ENCODE measurements around the gene TM9SF2. TPM values are rescaled to one million over a fixed set of nuclear protein-coding genes. Genes with fewer than 3 reads are reported as not detected.

The TM9SF2 gene
- total RNA-seq, 1 experiment from 2014 or later: 84.6 TPM

DNA sequence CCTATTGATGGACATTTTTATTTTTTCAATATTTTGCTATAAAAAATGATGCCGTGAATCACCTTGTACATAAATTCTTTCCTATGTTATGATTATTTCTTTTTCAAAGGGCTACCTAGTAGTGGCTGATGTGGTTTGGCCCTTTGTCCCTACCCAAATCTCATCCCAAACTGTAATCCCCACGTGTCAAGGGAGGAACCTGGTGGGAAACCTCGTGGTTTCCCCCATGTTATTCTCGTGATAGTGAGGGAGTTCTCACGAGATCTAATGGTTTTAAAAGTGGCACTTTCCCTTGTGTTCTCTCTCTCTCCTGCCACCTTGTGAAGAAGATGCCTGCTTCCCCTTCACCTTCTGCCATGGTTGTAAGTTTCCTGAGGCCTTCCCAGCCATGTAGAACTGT is 94.9 kb downstream of the TM9SF2 start:
- H3K9me2 ChIP-seq (replicated peaks; ENCODE audit: low read length): no peaks in the 10 kb centered on the region
- H3K79me2 ChIP-seq (ENCODE audit: low read length): no peaks in the 10 kb centered on the region
- H3K27ac ChIP-seq (ENCODE audit: low read length): no peak overlapping the region
- H2AFZ ChIP-seq (ENCODE audit: low read length): no peak overlapping the region
- DNase-seq (no peak), ATAC-seq (no peak)
- no peak overlapping the region for H3K4me3 ChIP-seq (ENCODE audit: low read length)
- no peaks in the 10 kb centered on the region for H3K9me3 ChIP-seq (ENCODE audit: low read length)
- no peak overlapping the region for H3K9ac ChIP-seq (ENCODE audit: low read length)
- no peaks in the 10 kb centered on the region for H3K36me3 ChIP-seq (ENCODE audit: low read depth, low read length)
- H3F3A ChIP-seq (ENCODE audit: low read length, unreplicated experiment): no peaks in the 10 kb centered on the region
- intact Hi-C loops (cut with micrococcal nuclease): no loop called here
- ChIA-PET POLR2A (ENCODE audit: unreplicated experiment) (no interaction called here), CTCF (no interaction called here)
- TF ChIP-seq, protein P1, sequence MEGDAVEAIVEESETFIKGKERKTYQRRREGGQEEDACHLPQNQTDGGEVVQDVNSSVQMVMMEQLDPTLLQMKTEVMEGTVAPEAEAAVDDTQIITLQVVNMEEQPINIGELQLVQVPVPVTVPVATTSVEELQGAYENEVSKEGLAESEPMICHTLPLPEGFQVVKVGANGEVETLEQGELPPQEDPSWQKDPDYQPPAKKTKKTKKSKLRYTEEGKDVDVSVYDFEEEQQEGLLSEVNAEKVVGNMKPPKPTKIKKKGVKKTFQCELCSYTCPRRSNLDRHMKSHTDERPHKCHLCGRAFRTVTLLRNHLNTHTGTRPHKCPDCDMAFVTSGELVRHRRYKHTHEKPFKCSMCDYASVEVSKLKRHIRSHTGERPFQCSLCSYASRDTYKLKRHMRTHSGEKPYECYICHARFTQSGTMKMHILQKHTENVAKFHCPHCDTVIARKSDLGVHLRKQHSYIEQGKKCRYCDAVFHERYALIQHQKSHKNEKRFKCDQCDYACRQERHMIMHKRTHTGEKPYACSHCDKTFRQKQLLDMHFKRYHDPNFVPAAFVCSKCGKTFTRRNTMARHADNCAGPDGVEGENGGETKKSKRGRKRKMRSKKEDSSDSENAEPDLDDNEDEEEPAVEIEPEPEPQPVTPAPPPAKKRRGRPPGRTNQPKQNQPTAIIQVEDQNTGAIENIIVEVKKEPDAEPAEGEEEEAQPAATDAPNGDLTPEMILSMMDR (conservative IDR thresholded peaks at IDR 0.05; ENCODE audit: low read depth, low read length): no peak
- TF ChIP-seq EZH2 (IDR thresholded peaks at IDR 0.05; ENCODE audit: low read length, unreplicated experiment): no peak
- TF ChIP-seq EZH2phosphoT487 (IDR thresholded peaks at IDR 0.05; ENCODE audit: borderline replicate concordance, low read length): no peak
- no peaks in the 10 kb centered on the region for H3K4me1 ChIP-seq (ENCODE audit: insufficient read depth, low read length)
- no TSS peak for BruUV-seq (replicated peaks)
- H4K20me1 ChIP-seq (ENCODE audit: low read length): no peaks in the 10 kb centered on the region
- no peak overlapping the region for H3K4me2 ChIP-seq (ENCODE audit: low read length)
- no peaks in the 10 kb centered on the region for H3K27me3 ChIP-seq (ENCODE audit: low read length)

DNA sequence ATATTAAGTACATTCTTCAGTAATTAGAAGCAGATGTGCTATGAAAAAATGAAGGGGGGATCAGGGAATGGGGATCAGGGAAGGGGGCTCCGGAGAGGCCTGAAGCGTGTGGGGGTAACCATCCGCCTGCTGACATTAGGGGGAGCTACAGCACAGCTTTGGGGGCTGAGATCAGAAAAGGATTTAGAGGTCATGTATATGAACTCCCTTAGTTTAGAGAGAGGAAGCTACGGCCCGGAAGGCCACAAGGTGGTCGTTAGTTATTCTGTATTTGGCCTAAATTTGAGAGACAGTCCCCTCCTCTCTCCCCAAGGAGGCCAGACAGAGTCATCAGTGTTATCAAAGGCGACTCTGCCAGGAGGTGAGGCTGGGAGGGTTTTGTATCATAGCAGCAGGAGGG is 99.0 kb downstream of the TM9SF2 start:
- ChIA-PET CTCF (no interaction called here), POLR2A (ENCODE audit: unreplicated experiment) (no interaction called here)
- TF ChIP-seq, protein P1 (conservative IDR thresholded peaks at IDR 0.05; ENCODE audit: low read depth, low read length): 0 out of 2 replicates have a peak, but pooled peaks have one; percentile 14
- no peak for TF ChIP-seq EZH2 (IDR thresholded peaks at IDR 0.05; ENCODE audit: low read length, unreplicated experiment)
- no peak for TF ChIP-seq EZH2phosphoT487 (IDR thresholded peaks at IDR 0.05; ENCODE audit: borderline replicate concordance, low read length)
- no peak for ATAC-seq
- intact Hi-C loops (cut with micrococcal nuclease): no loop called here
- Histone ChIP-seq H3K9me2 (replicated peaks; ENCODE audit: low read length) (no peaks in the 10 kb centered on the region), H2AFZ (ENCODE audit: low read length) (no peak overlapping the region), H3K4me3 (ENCODE audit: low read length) (no peak overlapping the region), H3K27ac (ENCODE audit: low read length) (no peak overlapping the region), H3K27me3 (ENCODE audit: low read length) (no peaks in the 10 kb centered on the region), H3K9me3 (ENCODE audit: low read length) (no peaks in the 10 kb centered on the region), H3K79me2 (ENCODE audit: low read length) (no peaks in the 10 kb centered on the region), H4K20me1 (ENCODE audit: low read length) (no peaks in the 10 kb centered on the region), H3F3A (ENCODE audit: low read length, unreplicated experiment) (no peaks in the 10 kb centered on the region), H3K4me2 (ENCODE audit: low read length) (no peak overlapping the region), H3K9ac (ENCODE audit: low read length) (no peak overlapping the region), H3K36me3 (ENCODE audit: low read depth, low read length) (no peaks in the 10 kb centered on the region), H3K4me1 (ENCODE audit: insufficient read depth, low read length) (no peaks in the 10 kb centered on the region)
- no TSS peak for BruUV-seq (replicated peaks)
- no peak for DNase-seq

DNA sequence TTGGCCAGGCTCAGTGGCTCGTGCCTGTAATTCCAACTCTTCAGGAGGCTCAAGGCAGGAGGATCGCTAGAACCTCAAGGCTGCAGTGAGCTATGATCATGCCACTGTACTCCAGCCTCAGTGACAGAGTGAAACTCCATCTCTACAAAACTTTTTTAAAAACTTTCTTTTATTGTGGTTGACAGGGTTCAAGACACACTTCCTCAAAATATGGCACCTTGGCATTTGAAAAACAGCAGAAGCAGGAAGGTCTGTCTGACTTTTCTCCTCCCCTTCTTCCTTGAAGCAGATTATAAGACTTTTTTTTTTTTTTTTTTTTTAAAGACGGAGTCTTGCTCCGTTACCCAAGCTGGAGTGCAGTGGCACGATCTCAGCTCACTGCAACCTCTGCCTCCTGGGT is 100.3 kb downstream of the TM9SF2 start:
- CTCF ChIA-PET: no interaction called here
- intact Hi-C loops (cut with micrococcal nuclease): no loop called here
- Histone ChIP-seq H3K27ac (ENCODE audit: low read length) (no peak overlapping the region), H3K9me3 (ENCODE audit: low read length) (no peaks in the 10 kb centered on the region), H2AFZ (ENCODE audit: low read length) (no peak overlapping the region), H4K20me1 (ENCODE audit: low read length) (no peaks in the 10 kb centered on the region), H3K27me3 (ENCODE audit: low read length) (no peaks in the 10 kb centered on the region), H3K36me3 (ENCODE audit: low read depth, low read length) (no peaks in the 10 kb centered on the region), H3K4me2 (ENCODE audit: low read length) (no peak overlapping the region), H3K9me2 (replicated peaks; ENCODE audit: low read length) (no peaks in the 10 kb centered on the region), H3F3A (ENCODE audit: low read length, unreplicated experiment) (no peaks in the 10 kb centered on the region), H3K4me3 (ENCODE audit: low read length) (no peak overlapping the region), H3K79me2 (ENCODE audit: low read length) (no peaks in the 10 kb centered on the region), H3K4me1 (ENCODE audit: insufficient read depth, low read length) (no peaks in the 10 kb centered on the region), H3K9ac (ENCODE audit: low read length) (no peak overlapping the region)
- DNase-seq: no peak
- TF ChIP-seq EZH2 (IDR thresholded peaks at IDR 0.05; ENCODE audit: low read length, unreplicated experiment): no peak
- no TSS peak for BruUV-seq (replicated peaks)
- POLR2A ChIA-PET (ENCODE audit: unreplicated experiment): no interaction called here
- ATAC-seq: no peak

Data from PC-3 (cell line).